Fibroblast of gingiva (primary cell): Measurements from ENCODE around the gene GLIS2.
A peak's percentile ranks its signal among the peaks of the same experiment; 100 is the strongest.

Experiments
- DNase-seq: peaks from one replicate; pipeline ENCODE4 v3.0.0-alpha.2; 2011; ENCODE audit warnings: low read depth

GLIS2 gene

GRCh38 chr16:4370151-4370550 lies 54.3 kb downstream of the GLIS2 start:
- no peak for DNase-seq

GRCh38 chr16:4370570-4371356 lies 54.9 kb downstream of the GLIS2 start:
- peak; percentile 86 for DNase-seq

- peak; percentile 74 for DNase-seq
These were observed 55.6 kb downstream of the GLIS2 start, which contains the start of gene VASN for GRCh38 chr16:4371357-4372000. Gene VASN (plus strand): TSS chr16:4371848. CDS start chr16:4380878, 9,030 bp downstream.

- DNase-seq = no peak
These were observed 56.2 kb downstream of the GLIS2 start for GRCh38 chr16:4372001-4372577.

GRCh38 chr16:4372578-4373355 lies 56.9 kb downstream of the GLIS2 start:
- peak; percentile 89 for DNase-seq

- peak; percentile 45 for DNase-seq
These were observed 57.6 kb downstream of the GLIS2 start for GRCh38 chr16:4373356-4373908.

GRCh38 chr16:4373909-4374742 lies 58.3 kb downstream of the GLIS2 start:
- peak; percentile 98 for DNase-seq

GRCh38 chr16:4375717-4376116 lies 59.9 kb downstream of the GLIS2 start:
- DNase-seq = peak; percentile 50

GRCh38 chr16:4376126-4376892 lies 60.4 kb downstream of the GLIS2 start:
- peak; percentile 93 for DNase-seq

- no peak for DNase-seq
These were observed 61.2 kb downstream of the GLIS2 start for GRCh38 chr16:4376893-4377572.

GRCh38 chr16:4377573-4378154 lies 61.8 kb downstream of the GLIS2 start:
- no peak for DNase-seq

GRCh38 chr16:4378161-4378666 lies 62.3 kb downstream of the GLIS2 start:
- peak; percentile 67 for DNase-seq

- no peak for DNase-seq
These were observed 63.3 kb downstream of the GLIS2 start for GRCh38 chr16:4378999-4379690.

GRCh38 chr16:4380119-4381063 lies 64.5 kb downstream of the GLIS2 start:
- DNase-seq = no peak

- DNase-seq = no peak
These were observed 65.4 kb downstream of the GLIS2 start for GRCh38 chr16:4381072-4381934.
